ENCODE data around the gene ARFGEF3. TPM values are rescaled to one million over a fixed set of nuclear protein-coding genes. Genes with fewer than 3 reads are reported as not detected.

Gene ARFGEF3
- total RNA-seq, 1 experiment from 2014 or later = 20.1 TPM

DNA sequence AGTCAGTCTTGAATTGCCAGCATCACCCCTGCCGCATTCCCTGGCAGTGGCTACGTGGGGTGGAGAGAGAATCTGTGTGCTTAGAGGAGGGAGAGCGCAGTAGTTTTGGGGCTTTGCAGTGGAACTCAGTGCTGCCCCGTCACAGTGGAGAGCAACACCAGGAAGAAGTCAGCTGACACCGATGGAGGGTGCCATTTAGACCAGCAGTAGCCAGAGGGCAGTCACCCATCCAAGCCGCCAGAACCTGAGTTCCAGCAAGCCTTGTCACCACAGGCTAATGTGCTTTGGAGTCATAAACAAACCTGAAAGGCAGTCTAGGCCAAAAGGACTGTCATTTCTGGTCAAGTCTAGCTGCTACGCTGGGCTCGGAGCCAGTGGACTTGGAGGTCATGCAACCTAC is 32.5 kb upstream of the ARFGEF3 start:
- peaks cover 13% of the 10 kb centered on the region for H3K9me3 Mint-ChIP-seq
- TF ChIP-seq, protein P1, sequence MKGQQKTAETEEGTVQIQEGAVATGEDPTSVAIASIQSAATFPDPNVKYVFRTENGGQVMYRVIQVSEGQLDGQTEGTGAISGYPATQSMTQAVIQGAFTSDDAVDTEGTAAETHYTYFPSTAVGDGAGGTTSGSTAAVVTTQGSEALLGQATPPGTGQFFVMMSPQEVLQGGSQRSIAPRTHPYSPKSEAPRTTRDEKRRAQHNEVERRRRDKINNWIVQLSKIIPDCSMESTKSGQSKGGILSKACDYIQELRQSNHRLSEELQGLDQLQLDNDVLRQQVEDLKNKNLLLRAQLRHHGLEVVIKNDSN (CRISPR knock-in tag; IDR thresholded peaks at IDR 0.05) = peak; percentile 60; the same call in 1 of the 2 replicates
- TF ChIP-seq, protein P2, sequence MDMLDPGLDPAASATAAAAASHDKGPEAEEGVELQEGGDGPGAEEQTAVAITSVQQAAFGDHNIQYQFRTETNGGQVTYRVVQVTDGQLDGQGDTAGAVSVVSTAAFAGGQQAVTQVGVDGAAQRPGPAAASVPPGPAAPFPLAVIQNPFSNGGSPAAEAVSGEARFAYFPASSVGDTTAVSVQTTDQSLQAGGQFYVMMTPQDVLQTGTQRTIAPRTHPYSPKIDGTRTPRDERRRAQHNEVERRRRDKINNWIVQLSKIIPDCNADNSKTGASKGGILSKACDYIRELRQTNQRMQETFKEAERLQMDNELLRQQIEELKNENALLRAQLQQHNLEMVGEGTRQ (CRISPR knock-in tag; IDR thresholded peaks at IDR 0.05) = peak; percentile 66; the same call in 1 of the 2 replicates
- TF ChIP-seq NR2C2 (CRISPR knock-in tag; IDR thresholded peaks at IDR 0.05) = no peak
- H3K36me3 Mint-ChIP-seq = no peaks in the 10 kb centered on the region
- DNase-seq (ENCODE audit: low spot score) = peak; percentile 25
- no peaks in the 10 kb centered on the region for H3K27me3 Mint-ChIP-seq (ENCODE audit: low read depth)
- H3K27ac Mint-ChIP-seq = no peak overlapping the region
- no peak overlapping the region for H3K4me3 Mint-ChIP-seq
- CTCF ChIA-PET = interaction anchor here (0.6 to 1.6 kb wide), 3 partner anchors 54 to 149 kb away, joined by 3 to 15 read pairs (median 3); no protein-coding TSS in a partner anchor
- POLR2A ChIA-PET = no interaction called here
- peaks cover 5% of the 10 kb centered on the region; the same call in 1 of the 2 replicates for H3K4me1 Mint-ChIP-seq
- peak; percentile 89 for ATAC-seq

DNA sequence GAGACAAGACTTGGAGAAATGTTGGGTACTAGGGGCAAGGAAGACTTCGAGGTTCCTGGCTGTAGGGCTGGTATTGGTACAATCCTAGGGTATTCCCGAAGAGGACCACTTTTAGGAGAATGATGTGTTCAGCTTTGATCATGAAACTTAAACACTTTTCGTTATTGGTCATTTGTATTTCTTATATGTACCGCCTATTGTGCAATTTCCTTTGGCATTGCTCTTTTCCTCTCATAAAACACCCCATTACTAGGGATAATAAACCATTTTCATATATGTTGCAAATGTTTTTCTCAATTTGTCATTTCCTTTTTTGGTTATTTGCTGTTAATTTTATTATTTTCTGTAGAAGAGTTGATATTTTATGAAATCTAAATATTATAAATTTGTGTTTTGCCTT is 18.9 kb upstream of the ARFGEF3 start:
- Mint-ChIP-seq H3K27ac (no peak overlapping the region), H3K9me3 (peaks cover 1% of the 10 kb centered on the region; the same call in 1 of the 2 replicates), H3K36me3 (no peaks in the 10 kb centered on the region), H3K4me1 (peaks cover 1% of the 10 kb centered on the region; the same call in 1 of the 2 replicates), H3K4me3 (no peak overlapping the region), H3K27me3 (ENCODE audit: low read depth) (no peaks in the 10 kb centered on the region)
- ChIA-PET POLR2A (no interaction called here), CTCF (interaction anchor here (1.4 kb wide), 1 partner anchor 68 kb away, joined by 5 read pairs; no protein-coding TSS in a partner anchor)
- no peak for ATAC-seq
- TF ChIP-seq RORB (CRISPR knock-in tag; IDR thresholded peaks at IDR 0.05) = no peak
- no peak for DNase-seq (ENCODE audit: low spot score)

DNA sequence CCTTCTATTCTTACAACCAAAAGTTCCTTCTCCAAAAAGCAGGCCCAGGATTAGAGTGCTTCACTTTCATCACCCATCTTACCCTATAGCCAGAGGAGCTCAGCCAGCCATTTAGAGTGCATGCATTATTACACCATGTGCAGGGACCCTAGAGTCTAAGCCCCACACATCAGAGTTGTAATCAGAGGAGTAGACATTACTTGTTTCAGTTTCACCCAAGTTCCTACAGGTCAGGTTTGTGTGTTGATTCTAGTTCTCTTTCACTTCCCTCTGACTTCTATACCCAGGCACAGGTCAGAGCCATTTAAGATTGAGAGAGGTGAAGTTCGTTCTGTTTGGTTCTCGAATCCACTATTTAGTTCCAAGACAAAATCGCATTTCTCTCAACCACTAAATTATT is 16.3 kb upstream of the ARFGEF3 start:
- no peaks in the 10 kb centered on the region for H3K36me3 Mint-ChIP-seq
- ATAC-seq (no peak), DNase-seq (ENCODE audit: low spot score) (no peak)
- no peak overlapping the region for H3K27ac Mint-ChIP-seq
- H3K9me3 Mint-ChIP-seq = no peaks in the 10 kb centered on the region; the same call in 1 of the 2 replicates
- POLR2A ChIA-PET = no interaction called here
- H3K27me3 Mint-ChIP-seq (ENCODE audit: low read depth) = no peaks in the 10 kb centered on the region
- H3K4me3 Mint-ChIP-seq = no peak overlapping the region
- CTCF ChIA-PET = no interaction called here
- H3K4me1 Mint-ChIP-seq = no peaks in the 10 kb centered on the region
- TF ChIP-seq, protein P3, sequence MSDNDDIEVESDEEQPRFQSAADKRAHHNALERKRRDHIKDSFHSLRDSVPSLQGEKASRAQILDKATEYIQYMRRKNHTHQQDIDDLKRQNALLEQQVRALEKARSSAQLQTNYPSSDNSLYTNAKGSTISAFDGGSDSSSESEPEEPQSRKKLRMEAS (CRISPR knock-in tag; IDR thresholded peaks at IDR 0.05) = no peak
- TF ChIP-seq IRF2 (CRISPR knock-in tag; IDR thresholded peaks at IDR 0.05; ENCODE audit: borderline replicate concordance, low read depth) (no peak), ETV6 (CRISPR knock-in tag; IDR thresholded peaks at IDR 0.05) (no peak), ZNF121 (CRISPR knock-in tag; IDR thresholded peaks at IDR 0.05) (no peak), NR2C2 (CRISPR knock-in tag; IDR thresholded peaks at IDR 0.05) (no peak)
- TF ChIP-seq, protein P4, sequence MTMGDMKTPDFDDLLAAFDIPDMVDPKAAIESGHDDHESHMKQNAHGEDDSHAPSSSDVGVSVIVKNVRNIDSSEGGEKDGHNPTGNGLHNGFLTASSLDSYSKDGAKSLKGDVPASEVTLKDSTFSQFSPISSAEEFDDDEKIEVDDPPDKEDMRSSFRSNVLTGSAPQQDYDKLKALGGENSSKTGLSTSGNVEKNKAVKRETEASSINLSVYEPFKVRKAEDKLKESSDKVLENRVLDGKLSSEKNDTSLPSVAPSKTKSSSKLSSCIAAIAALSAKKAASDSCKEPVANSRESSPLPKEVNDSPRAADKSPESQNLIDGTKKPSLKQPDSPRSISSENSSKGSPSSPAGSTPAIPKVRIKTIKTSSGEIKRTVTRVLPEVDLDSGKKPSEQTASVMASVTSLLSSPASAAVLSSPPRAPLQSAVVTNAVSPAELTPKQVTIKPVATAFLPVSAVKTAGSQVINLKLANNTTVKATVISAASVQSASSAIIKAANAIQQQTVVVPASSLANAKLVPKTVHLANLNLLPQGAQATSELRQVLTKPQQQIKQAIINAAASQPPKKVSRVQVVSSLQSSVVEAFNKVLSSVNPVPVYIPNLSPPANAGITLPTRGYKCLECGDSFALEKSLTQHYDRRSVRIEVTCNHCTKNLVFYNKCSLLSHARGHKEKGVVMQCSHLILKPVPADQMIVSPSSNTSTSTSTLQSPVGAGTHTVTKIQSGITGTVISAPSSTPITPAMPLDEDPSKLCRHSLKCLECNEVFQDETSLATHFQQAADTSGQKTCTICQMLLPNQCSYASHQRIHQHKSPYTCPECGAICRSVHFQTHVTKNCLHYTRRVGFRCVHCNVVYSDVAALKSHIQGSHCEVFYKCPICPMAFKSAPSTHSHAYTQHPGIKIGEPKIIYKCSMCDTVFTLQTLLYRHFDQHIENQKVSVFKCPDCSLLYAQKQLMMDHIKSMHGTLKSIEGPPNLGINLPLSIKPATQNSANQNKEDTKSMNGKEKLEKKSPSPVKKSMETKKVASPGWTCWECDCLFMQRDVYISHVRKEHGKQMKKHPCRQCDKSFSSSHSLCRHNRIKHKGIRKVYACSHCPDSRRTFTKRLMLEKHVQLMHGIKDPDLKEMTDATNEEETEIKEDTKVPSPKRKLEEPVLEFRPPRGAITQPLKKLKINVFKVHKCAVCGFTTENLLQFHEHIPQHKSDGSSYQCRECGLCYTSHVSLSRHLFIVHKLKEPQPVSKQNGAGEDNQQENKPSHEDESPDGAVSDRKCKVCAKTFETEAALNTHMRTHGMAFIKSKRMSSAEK (CRISPR knock-in tag; IDR thresholded peaks at IDR 0.05; ENCODE audit: borderline replicate concordance) = no peak
- TF ChIP-seq, protein P5, sequence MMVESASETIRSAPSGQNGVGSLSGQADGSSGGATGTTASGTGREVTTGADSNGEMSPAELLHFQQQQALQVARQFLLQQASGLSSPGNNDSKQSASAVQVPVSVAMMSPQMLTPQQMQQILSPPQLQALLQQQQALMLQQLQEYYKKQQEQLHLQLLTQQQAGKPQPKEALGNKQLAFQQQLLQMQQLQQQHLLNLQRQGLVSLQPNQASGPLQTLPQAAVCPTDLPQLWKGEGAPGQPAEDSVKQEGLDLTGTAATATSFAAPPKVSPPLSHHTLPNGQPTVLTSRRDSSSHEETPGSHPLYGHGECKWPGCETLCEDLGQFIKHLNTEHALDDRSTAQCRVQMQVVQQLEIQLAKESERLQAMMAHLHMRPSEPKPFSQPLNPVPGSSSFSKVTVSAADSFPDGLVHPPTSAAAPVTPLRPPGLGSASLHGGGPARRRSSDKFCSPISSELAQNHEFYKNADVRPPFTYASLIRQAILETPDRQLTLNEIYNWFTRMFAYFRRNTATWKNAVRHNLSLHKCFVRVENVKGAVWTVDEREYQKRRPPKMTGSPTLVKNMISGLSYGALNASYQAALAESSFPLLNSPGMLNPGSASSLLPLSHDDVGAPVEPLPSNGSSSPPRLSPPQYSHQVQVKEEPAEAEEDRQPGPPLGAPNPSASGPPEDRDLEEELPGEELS (CRISPR knock-in tag; IDR thresholded peaks at IDR 0.05) = no peak
- TF ChIP-seq, protein P6, sequence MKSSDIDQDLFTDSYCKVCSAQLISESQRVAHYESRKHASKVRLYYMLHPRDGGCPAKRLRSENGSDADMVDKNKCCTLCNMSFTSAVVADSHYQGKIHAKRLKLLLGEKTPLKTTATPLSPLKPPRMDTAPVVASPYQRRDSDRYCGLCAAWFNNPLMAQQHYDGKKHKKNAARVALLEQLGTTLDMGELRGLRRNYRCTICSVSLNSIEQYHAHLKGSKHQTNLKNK (CRISPR knock-in tag; IDR thresholded peaks at IDR 0.05) = no peak
